NCI-H187 (cell line): ENCODE measurements around the gene LDLRAD3.
"Not testable (repeated sequence)": the region's sequence is repeated elsewhere in the genome, so short reads cannot be mapped to it uniquely, and the experiment has no call there.

Source experiments
- DNase-seq, 2 experiments: peaks; one replicate each; lab custom pipeline; 2025; lab: John Stamatoyannopoulos, UW

LDLRAD3 gene

GRCh38 chr11:35995681-35996271 is 51.9 kb downstream of the LDLRAD3 start:
- no peak for DNase-seq

- no peak for DNase-seq
Observed at GRCh38 chr11:35997902-35998520, 54.1 kb downstream of the LDLRAD3 start.

GRCh38 chr11:35998634-35999033 is 54.8 kb downstream of the LDLRAD3 start:
- no peak for DNase-seq

GRCh38 chr11:36000616-36001190 is 56.8 kb downstream of the LDLRAD3 start:
- no peak for DNase-seq

- DNase-seq: no peak
Observed at GRCh38 chr11:36002196-36002595, 58.3 kb downstream of the LDLRAD3 start.

DNA sequence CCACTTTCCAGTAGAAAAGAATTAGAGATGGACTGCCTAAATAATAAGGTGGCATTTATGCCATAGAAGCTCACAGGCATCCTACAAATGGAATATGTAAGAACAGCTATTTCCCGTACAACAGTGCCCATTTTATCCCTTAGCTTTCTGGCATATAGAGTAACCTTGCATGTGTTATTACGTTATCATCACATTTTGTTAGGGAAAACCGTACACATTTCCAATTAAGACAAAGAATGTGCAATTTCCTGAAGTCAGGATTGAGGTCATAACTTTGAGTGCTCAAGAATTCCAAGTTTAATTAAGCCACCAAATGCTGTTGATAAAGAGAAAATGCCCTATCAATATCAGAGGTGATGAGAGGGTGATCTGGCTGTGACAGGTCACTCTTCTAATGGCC is 58.9 kb downstream of the LDLRAD3 start:
- no peak for DNase-seq

DNA sequence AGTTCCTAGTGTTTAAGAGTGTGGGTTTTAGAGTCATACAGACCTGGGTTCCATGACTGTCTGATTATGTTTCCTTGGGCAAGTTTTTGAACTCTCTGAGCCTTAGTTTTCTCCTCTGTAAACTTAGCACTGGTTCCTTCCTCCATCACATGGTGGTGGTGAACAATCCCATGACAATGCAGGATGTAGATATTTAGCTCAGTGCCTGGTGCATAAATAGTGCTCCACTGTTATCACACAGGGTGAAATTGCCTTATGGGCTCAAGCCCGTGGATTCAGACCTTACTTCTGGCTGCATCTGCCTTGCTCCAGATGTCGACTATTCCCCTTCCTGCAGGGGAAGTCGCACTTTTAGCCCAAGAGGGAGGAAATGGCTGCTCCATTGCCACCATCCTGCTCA is 62.7 kb downstream of the LDLRAD3 start:
- no peak for DNase-seq

- DNase-seq: no peak
Observed at GRCh38 chr11:36007127-36007655, 63.3 kb downstream of the LDLRAD3 start.

DNA sequence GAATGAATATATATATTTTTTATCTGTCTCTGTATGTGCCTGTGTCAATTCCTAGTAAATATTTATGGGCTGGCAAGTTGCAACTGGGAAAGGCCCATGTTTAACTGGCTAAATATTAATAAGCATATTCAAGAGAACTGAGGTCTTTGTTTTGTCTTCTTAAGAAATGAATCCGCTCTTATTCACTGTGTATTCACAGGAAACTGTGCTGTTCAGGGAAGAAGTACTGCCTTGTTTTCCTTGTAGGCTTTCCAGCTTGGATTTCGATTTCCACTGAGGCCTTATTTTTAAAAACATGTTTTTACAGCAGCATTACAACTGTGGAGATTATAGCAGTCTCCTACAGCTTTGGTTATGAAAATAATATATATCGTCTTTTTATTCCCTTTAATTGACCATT is 64.7 kb downstream of the LDLRAD3 start:
- DNase-seq: no peak

DNA sequence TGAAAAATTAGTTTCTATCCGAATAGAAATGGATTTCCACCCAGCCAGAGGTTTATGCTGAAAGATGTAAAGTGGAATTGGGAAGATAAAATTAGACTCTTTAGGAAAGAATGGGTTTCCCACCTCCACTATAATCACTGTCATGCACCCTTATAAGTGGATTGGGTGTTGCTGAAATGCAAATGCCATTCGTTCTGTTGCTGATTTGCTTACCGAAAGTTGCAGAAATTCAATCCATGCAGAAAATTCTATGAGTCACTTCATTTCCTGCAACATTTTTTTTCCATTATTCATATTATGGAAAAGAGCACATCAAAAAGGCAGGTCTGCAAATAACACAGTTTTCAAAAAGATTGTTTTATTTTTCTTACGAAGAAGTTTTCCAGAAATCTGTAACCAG is 65.6 kb downstream of the LDLRAD3 start:
- DNase-seq: no peak

DNA sequence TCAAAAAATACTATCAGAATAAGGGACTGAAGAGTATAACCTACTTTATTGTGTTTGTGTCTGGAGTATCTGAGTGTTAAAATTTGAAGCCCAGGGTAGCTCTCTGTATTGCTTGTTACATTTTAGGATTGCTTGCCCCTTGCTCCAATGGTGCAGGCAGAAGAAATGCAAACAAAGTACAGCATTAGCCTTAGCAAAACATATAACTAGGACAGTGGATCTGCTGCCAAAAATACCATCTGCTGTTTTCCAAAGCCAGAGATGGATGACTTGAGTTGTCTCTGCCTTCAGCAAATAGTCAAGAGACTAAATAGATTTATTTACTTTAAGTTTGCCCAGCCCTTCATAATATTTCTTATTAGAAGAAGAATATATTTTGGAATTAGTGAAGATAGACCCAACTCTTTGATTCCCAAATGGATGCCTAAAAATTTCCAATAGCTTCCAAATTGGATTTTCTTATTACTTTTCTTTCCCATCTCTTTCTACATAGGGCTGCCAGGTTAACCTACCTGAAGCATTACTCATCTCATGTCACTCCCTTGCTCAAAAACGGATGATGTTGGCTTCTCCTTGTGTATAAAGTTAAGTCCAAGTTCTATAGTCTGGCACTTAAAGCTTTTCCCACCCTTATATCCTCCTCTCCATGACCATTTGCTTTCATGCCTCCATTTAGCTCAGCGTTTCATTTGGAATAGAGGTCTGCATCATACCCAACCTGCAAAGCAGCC is 66.3 kb downstream of the LDLRAD3 start:
- no peak for DNase-seq

DNA sequence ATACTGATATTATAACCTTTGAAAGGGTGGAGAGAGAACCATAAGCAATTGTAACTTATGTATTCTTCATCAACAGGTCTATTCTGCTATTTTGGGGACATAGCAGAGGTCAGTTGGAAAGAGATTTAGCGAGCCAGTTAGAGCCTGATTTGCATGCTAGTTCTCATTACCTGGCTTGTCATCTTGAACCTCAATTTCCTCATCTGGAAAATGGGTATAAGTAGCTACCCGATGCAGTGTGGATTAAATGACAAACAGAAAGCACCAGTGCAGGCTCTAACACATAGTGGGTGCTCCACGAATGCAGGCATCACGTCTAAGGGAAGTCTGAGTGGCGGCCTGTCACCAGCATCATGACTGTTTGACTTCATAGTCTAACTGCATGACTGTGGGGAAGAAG is 67.7 kb downstream of the LDLRAD3 start:
- no peak for DNase-seq

DNA sequence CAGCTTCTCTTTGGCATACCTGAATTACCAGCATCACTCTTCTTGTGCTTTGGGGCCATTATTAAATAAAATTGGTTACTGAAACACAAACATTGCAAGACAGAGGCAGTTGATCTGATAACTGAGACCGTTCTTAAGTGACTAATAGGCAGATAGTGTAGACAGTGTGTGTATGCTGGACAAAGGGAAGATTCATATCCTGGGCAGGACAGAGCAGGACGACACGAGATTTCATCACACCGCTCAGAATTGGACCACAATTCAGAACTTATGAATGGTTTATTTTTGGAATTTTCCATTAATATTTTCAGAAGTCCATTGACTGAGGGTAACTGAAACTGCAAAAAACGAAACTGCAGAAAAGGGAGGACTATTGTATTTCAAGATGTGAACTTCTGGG is 68.6 kb downstream of the LDLRAD3 start:
- no peak for DNase-seq

- DNase-seq: no peak
Observed at GRCh38 chr11:36012979-36013378, 69.1 kb downstream of the LDLRAD3 start.

DNA sequence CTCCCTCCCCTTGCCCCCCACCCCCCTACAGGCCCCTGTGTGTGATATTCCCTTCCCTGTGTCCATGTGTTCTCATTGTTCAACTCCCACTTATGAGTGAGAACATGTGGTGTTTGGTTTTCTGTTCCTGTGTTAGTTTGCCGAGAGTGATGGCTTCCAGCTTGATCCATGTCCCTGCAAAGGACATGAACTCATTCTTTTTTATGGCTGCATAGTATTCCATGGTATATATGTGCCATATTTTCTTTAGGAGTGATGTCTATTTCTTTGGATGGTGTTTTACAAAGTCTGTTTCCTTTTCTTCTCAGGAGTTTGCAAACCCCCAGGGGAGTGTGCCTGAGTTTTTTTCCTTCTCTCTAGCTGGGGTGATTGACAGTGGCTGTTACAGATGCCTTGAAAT is 69.6 kb downstream of the LDLRAD3 start:
- not testable (repeated sequence) for DNase-seq

- no peak for DNase-seq
Observed at GRCh38 chr11:36013950-36014897, 70.4 kb downstream of the LDLRAD3 start.

- no peak for DNase-seq
Observed at GRCh38 chr11:36014898-36015665, 71.2 kb downstream of the LDLRAD3 start.

- no peak for DNase-seq
Observed at GRCh38 chr11:36015799-36016198, 71.9 kb downstream of the LDLRAD3 start.

DNA sequence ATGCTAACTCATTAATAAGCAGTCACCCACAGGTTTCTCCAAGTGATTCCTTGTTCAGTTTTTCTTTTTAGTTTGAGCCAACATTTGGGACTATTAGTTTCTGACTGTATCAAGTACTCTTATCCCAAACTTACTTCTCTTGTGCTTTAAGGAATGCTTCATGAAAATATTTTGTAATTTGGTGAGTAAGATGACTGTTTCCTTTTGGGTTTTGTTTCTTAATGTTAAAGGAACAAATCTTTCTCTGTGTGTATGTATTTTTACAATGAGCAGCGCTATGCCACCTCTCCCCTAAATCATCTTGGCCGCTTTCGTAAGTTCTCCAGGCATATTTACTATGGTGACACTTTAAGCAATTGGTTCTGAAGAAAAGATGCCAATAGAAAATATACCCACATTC is 72.4 kb downstream of the LDLRAD3 start:
- DNase-seq: no peak

DNA sequence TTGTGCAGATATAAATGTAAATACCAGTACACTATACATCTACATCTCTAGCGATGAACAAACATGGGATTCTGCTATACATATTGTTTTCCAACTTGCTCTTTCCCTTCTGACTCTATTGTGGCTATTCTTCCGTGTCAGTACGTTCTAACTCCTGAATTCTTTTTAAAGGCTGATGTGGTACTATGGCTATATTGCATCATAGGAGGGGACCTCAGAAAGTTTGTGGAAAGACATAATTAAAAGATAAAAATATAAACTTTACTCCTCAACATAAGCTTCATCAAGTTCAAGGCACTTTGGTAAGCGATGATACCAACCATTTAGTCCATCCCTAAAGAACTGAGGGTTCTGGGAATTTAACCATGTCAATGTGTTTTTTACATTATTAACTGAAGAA is 72.8 kb downstream of the LDLRAD3 start:
- no peak for DNase-seq

- no peak for DNase-seq
Observed at GRCh38 chr11:36019005-36019596, 75.2 kb downstream of the LDLRAD3 start.
